Stimulated activated CD4-positive, alpha-beta T cell treated with anti-CD3 and anti-CD28 coated beads, Interleukin-1b, Interleukin-23, amount 100 ng/mL, for 48 hours (primary cell): Measurements from ENCODE around the gene FZD1.

Experiments used
- DNase-seq: peaks from one replicate; pipeline ENCODE4 v3.0.0-alpha.2; 2020

The FZD1 gene

GRCh38 chr7:91265693-91266066 is 1.4 kb downstream of the FZD1 start:
- DNase-seq: no peak

- no peak for DNase-seq
Observed at GRCh38 chr7:91266067-91266688, 1.9 kb downstream of the FZD1 start.

- DNase-seq: no peak
Observed at GRCh38 chr7:91266689-91267090, 2.5 kb downstream of the FZD1 start.

- DNase-seq: no peak
Observed at GRCh38 chr7:91267171-91267955, 3.1 kb downstream of the FZD1 start.

- DNase-seq: no peak
Observed at GRCh38 chr7:91270372-91270771, 6.1 kb downstream of the FZD1 start.

GRCh38 chr7:91276909-91277308 is 12.7 kb downstream of the FZD1 start:
- no peak for DNase-seq

GRCh38 chr7:91280185-91280584 is 16.0 kb downstream of the FZD1 start:
- DNase-seq: no peak

GRCh38 chr7:91280604-91281003 is 16.4 kb downstream of the FZD1 start:
- no peak for DNase-seq

- no peak for DNase-seq
Observed at GRCh38 chr7:91285696-91286355, 21.6 kb downstream of the FZD1 start.

GRCh38 chr7:91286432-91286831 is 22.2 kb downstream of the FZD1 start:
- DNase-seq: no peak

GRCh38 chr7:91287371-91288084 is 23.3 kb downstream of the FZD1 start:
- DNase-seq: no peak

GRCh38 chr7:91288208-91288824 is 24.1 kb downstream of the FZD1 start:
- no peak for DNase-seq

GRCh38 chr7:91289633-91290254 is 25.5 kb downstream of the FZD1 start:
- no peak for DNase-seq

- DNase-seq: no peak
Observed at GRCh38 chr7:91291302-91291701, 27.1 kb downstream of the FZD1 start.

GRCh38 chr7:91291902-91292301 is 27.7 kb downstream of the FZD1 start:
- DNase-seq: no peak

- DNase-seq: no peak
Observed at GRCh38 chr7:91292506-91292905, 28.3 kb downstream of the FZD1 start.

- DNase-seq: no peak
Observed at GRCh38 chr7:91293136-91293535, 28.9 kb downstream of the FZD1 start.

GRCh38 chr7:91293840-91294239 is 29.6 kb downstream of the FZD1 start:
- DNase-seq: no peak

GRCh38 chr7:91294639-91295220 is 30.5 kb downstream of the FZD1 start:
- DNase-seq: no peak

GRCh38 chr7:91295576-91295975 is 31.3 kb downstream of the FZD1 start:
- no peak for DNase-seq

- DNase-seq: no peak
Observed at GRCh38 chr7:91297939-91298338, 33.7 kb downstream of the FZD1 start.
